GM19468 (cell line): Measurements from ENCODE around the gene PAK5.

Source experiments
- ATAC-seq: cut with Tn5 transposase; IDR thresholded peaks from one replicate; pipeline ENCODE4 v1.9.1; 2021; ENCODE audit warnings: mild to moderate bottlenecking, moderate library complexity, moderate number of reproducible peaks; ENCODE audit not compliant: unreplicated experiment; ENCODE audit errors: extremely low read depth

Gene PAK5

GRCh38 chr20:9794831-9795230 lies 44.0 kb downstream of the PAK5 start:
- no peak for ATAC-seq

GRCh38 chr20:9792674-9793073 lies 46.2 kb downstream of the PAK5 start:
- no peak for ATAC-seq

GRCh38 chr20:9789131-9789530 lies 49.7 kb downstream of the PAK5 start:
- no peak for ATAC-seq

GRCh38 chr20:9775176-9775575 lies 63.7 kb downstream of the PAK5 start:
- no peak for ATAC-seq

- no peak for ATAC-seq
Observed at GRCh38 chr20:9769954-9770353, 68.9 kb downstream of the PAK5 start.

GRCh38 chr20:9761476-9761875 lies 77.4 kb downstream of the PAK5 start:
- ATAC-seq: no peak

- ATAC-seq: no peak
Observed at GRCh38 chr20:9759392-9759791, 79.5 kb downstream of the PAK5 start.

GRCh38 chr20:9758752-9759151 lies 80.1 kb downstream of the PAK5 start:
- no peak for ATAC-seq

GRCh38 chr20:9756660-9757059 lies 82.2 kb downstream of the PAK5 start:
- ATAC-seq: no peak

- no peak for ATAC-seq
Observed at GRCh38 chr20:9755301-9755700, 83.6 kb downstream of the PAK5 start.

GRCh38 chr20:9744551-9744950 lies 94.3 kb downstream of the PAK5 start:
- ATAC-seq: no peak

- ATAC-seq: no peak
Observed at GRCh38 chr20:9743871-9744270, 95.0 kb downstream of the PAK5 start.

- no peak for ATAC-seq
Observed at GRCh38 chr20:9742821-9743220, 96.1 kb downstream of the PAK5 start.

GRCh38 chr20:9741996-9742395 lies 96.9 kb downstream of the PAK5 start:
- no peak for ATAC-seq

- ATAC-seq: no peak
Observed at GRCh38 chr20:9740486-9740885, 98.4 kb downstream of the PAK5 start.

GRCh38 chr20:9739991-9740390 lies 98.9 kb downstream of the PAK5 start:
- no peak for ATAC-seq

GRCh38 chr20:9736373-9736772 lies 102.5 kb downstream of the PAK5 start:
- no peak for ATAC-seq

GRCh38 chr20:9723501-9724202 lies 115.2 kb downstream of the PAK5 start:
- no peak for ATAC-seq

GRCh38 chr20:9711872-9712271 lies 127.0 kb downstream of the PAK5 start:
- no peak for ATAC-seq

GRCh38 chr20:9710685-9711084 lies 128.2 kb downstream of the PAK5 start:
- no peak for ATAC-seq

GRCh38 chr20:9705722-9706476 lies 133.0 kb downstream of the PAK5 start:
- no peak for ATAC-seq

GRCh38 chr20:9699181-9699580 lies 139.7 kb downstream of the PAK5 start:
- ATAC-seq: no peak
